ENCODE results near the gene RFX5. TPM values are rescaled to one million over a fixed set of nuclear protein-coding genes. Genes with fewer than 3 reads are reported as not detected.
A peak's percentile ranks its signal among the peaks of the same experiment; 100 is the strongest.

The RFX5 gene
- total RNA-seq, 1 donor from 2014 or later: 32.4 TPM

GRCh38 chr1:151327223-151327902, 19.7 kb downstream of the RFX5 start, which contains the start of gene PI4KB:
TSS of gene PI4KB (minus strand) at chr1:151327416. CDS start at chr1:151316481, 10,935 bp downstream.
- Histone ChIP-seq H3K36me3 (ENCODE audit: control insufficient read depth, insufficient read depth, low read length) (no peaks in the 10 kb centered on the region), H3K27me3 (ENCODE audit: control insufficient read depth, insufficient read depth, low read length) (no peaks in the 10 kb centered on the region), H3K4me3 (ENCODE audit: low read depth, low read length) (peak within 1 kb of the TSS; percentile 92)
- TF ChIP-seq CTCF (IDR thresholded peaks at IDR 0.05; ENCODE audit: insufficient read depth, low read length, poor library complexity, severe bottlenecking): no peak
- DNase-seq (ENCODE audit: low read depth): peak; percentile 89

- no peak for DNase-seq (ENCODE audit: low read depth)
- Histone ChIP-seq H3K36me3 (ENCODE audit: control insufficient read depth, insufficient read depth, low read length) (no peaks in the 10 kb centered on the region), H3K4me3 (ENCODE audit: low read depth, low read length) (peak overlapping the region; percentile 92), H3K27me3 (ENCODE audit: control insufficient read depth, insufficient read depth, low read length) (no peaks in the 10 kb centered on the region)
- TF ChIP-seq CTCF (IDR thresholded peaks at IDR 0.05; ENCODE audit: insufficient read depth, low read length, poor library complexity, severe bottlenecking): no peak
Measured at GRCh38 chr1:151326619-151327222, 20.3 kb downstream of the RFX5 start.

- H3K4me3 ChIP-seq (ENCODE audit: low read depth, low read length): peak overlapping the region; percentile 92
- no peak for TF ChIP-seq CTCF (IDR thresholded peaks at IDR 0.05; ENCODE audit: insufficient read depth, low read length, poor library complexity, severe bottlenecking)
- no peaks in the 10 kb centered on the region for H3K36me3 ChIP-seq (ENCODE audit: control insufficient read depth, insufficient read depth, low read length)
- no peaks in the 10 kb centered on the region for H3K27me3 ChIP-seq (ENCODE audit: control insufficient read depth, insufficient read depth, low read length)
- DNase-seq (ENCODE audit: low read depth): no peak
Measured at GRCh38 chr1:151325646-151326429, 21.2 kb downstream of the RFX5 start.

- H3K4me3 ChIP-seq (ENCODE audit: low read depth, low read length): no peak overlapping the region
- no peaks in the 10 kb centered on the region for H3K27me3 ChIP-seq (ENCODE audit: control insufficient read depth, insufficient read depth, low read length)
- DNase-seq (ENCODE audit: low read depth): no peak
- H3K36me3 ChIP-seq (ENCODE audit: control insufficient read depth, insufficient read depth, low read length): no peaks in the 10 kb centered on the region
- no peak for TF ChIP-seq CTCF (IDR thresholded peaks at IDR 0.05; ENCODE audit: insufficient read depth, low read length, poor library complexity, severe bottlenecking)
Measured at GRCh38 chr1:151325231-151325630, 21.8 kb downstream of the RFX5 start.

GRCh38 chr1:151324390-151324930, 22.6 kb downstream of the RFX5 start:
- no peaks in the 10 kb centered on the region for H3K27me3 ChIP-seq (ENCODE audit: control insufficient read depth, insufficient read depth, low read length)
- no peak for DNase-seq (ENCODE audit: low read depth)
- no peaks in the 10 kb centered on the region for H3K36me3 ChIP-seq (ENCODE audit: control insufficient read depth, insufficient read depth, low read length)
- TF ChIP-seq CTCF (IDR thresholded peaks at IDR 0.05; ENCODE audit: insufficient read depth, low read length, poor library complexity, severe bottlenecking): no peak
- no peak overlapping the region for H3K4me3 ChIP-seq (ENCODE audit: low read depth, low read length)
